Measurements from ENCODE around the gene SP100. TPM values are rescaled to one million over a fixed set of nuclear protein-coding genes. Genes with fewer than 3 reads are reported as not detected.

Gene SP100
- total and polyA plus RNA-seq, 2 of the 13 experiments (the other 11 are each of a cell fraction or from before 2014, with no cell fraction given), result 12.6 to 16.5 TPM

DNA sequence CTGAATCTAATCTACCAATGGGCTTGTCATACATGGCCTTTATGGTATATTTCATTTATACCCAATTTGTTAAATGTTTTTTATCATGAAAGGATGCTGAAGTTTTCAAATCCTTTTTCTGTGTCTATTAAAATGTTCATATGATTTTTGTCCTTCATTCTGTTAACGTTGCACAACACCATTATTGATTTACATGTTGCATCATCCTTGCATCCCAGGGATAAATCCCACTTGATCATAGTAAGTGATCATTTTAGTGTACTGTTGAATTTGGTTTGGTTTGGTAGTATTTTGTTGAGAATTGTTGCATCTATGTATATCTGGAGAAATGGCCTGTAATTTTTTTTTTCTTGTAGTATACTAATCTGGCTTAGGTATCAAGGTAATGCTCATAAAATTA lies 9.4 kb downstream of the SP100 start (continued):
- TF ChIP-seq TBL1XR1 (IDR thresholded peaks at IDR 0.05; ENCODE audit: borderline replicate concordance, low read length, partially characterized antibody) (peak; percentile 90), ZKSCAN5 (CRISPR knock-in tag; IDR thresholded peaks at IDR 0.05) (no peak), NR2F6 (IDR thresholded peaks at IDR 0.05) (no peak), NR2F6 (CRISPR knock-in tag; IDR thresholded peaks at IDR 0.05) (no peak), THAP11 (CRISPR knock-in tag; IDR thresholded peaks at IDR 0.05) (peak; percentile 53), NAIF1 (CRISPR knock-in tag; IDR thresholded peaks at IDR 0.05; ENCODE audit: borderline replicate concordance) (no peak), HMG20A (CRISPR knock-in tag; IDR thresholded peaks at IDR 0.05; ENCODE audit: borderline replicate concordance) (0 out of 2 replicates have a peak, but pooled peaks have one; percentile 49), SP4 (CRISPR knock-in tag; IDR thresholded peaks at IDR 0.05) (no peak), HNF4A (CRISPR knock-in tag; IDR thresholded peaks at IDR 0.05) (peak; percentile 14; the same call in 1 of the 2 replicates), CREB1 (IDR thresholded peaks at IDR 0.05) (no peak), CREB1 (CRISPR knock-in tag; IDR thresholded peaks at IDR 0.05) (0 out of 2 replicates have a peak, but pooled peaks have one; percentile 30), MIXL1 (CRISPR knock-in tag; IDR thresholded peaks at IDR 0.05) (peak; percentile 52; the same call in 1 of the 2 replicates), KDM1A (CRISPR knock-in tag; IDR thresholded peaks at IDR 0.05) (peak; percentile 83; the same call in 1 of the 2 replicates), ZNF550 (CRISPR knock-in tag; IDR thresholded peaks at IDR 0.05; ENCODE audit: borderline replicate concordance) (no peak), ZNF605 (CRISPR knock-in tag; IDR thresholded peaks at IDR 0.05) (no peak), ZNF558 (CRISPR knock-in tag; IDR thresholded peaks at IDR 0.05; ENCODE audit: borderline replicate concordance) (no peak), ZNF644 (CRISPR knock-in tag; IDR thresholded peaks at IDR 0.05; ENCODE audit: low read depth) (peak; percentile 71), MYC (CRISPR knock-in tag; IDR thresholded peaks at IDR 0.05; ENCODE audit: borderline replicate concordance) (no peak)
- TF ChIP-seq, protein P1, sequence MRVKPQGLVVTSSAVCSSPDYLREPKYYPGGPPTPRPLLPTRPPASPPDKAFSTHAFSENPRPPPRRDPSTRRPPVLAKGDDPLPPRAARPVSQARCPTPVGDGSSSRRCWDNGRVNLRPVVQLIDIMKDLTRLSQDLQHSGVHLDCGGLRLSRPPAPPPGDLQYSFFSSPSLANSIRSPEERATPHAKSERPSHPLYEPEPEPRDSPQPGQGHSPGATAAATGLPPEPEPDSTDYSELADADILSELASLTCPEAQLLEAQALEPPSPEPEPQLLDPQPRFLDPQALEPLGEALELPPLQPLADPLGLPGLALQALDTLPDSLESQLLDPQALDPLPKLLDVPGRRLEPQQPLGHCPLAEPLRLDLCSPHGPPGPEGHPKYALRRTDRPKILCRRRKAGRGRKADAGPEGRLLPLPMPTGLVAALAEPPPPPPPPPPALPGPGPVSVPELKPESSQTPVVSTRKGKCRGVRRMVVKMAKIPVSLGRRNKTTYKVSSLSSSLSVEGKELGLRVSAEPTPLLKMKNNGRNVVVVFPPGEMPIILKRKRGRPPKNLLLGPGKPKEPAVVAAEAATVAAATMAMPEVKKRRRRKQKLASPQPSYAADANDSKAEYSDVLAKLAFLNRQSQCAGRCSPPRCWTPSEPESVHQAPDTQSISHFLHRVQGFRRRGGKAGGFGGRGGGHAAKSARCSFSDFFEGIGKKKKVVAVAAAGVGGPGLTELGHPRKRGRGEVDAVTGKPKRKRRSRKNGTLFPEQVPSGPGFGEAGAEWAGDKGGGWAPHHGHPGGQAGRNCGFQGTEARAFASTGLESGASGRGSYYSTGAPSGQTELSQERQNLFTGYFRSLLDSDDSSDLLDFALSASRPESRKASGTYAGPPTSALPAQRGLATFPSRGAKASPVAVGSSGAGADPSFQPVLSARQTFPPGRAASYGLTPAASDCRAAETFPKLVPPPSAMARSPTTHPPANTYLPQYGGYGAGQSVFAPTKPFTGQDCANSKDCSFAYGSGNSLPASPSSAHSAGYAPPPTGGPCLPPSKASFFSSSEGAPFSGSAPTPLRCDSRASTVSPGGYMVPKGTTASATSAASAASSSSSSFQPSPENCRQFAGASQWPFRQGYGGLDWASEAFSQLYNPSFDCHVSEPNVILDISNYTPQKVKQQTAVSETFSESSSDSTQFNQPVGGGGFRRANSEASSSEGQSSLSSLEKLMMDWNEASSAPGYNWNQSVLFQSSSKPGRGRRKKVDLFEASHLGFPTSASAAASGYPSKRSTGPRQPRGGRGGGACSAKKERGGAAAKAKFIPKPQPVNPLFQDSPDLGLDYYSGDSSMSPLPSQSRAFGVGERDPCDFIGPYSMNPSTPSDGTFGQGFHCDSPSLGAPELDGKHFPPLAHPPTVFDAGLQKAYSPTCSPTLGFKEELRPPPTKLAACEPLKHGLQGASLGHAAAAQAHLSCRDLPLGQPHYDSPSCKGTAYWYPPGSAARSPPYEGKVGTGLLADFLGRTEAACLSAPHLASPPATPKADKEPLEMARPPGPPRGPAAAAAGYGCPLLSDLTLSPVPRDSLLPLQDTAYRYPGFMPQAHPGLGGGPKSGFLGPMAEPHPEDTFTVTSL (CRISPR knock-in tag; IDR thresholded peaks at IDR 0.05; ENCODE audit: borderline replicate concordance), result peak; percentile 20; the same call in 1 of the 2 replicates
- TF ChIP-seq, protein P2, sequence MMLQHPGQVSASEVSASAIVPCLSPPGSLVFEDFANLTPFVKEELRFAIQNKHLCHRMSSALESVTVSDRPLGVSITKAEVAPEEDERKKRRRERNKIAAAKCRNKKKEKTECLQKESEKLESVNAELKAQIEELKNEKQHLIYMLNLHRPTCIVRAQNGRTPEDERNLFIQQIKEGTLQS (CRISPR knock-in tag; IDR thresholded peaks at IDR 0.05), result peak; percentile 61; the same call in 1 of the 2 replicates
- TF ChIP-seq, protein P3, sequence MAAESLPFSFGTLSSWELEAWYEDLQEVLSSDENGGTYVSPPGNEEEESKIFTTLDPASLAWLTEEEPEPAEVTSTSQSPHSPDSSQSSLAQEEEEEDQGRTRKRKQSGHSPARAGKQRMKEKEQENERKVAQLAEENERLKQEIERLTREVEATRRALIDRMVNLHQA (CRISPR knock-in tag; IDR thresholded peaks at IDR 0.05), result no peak
- TF ChIP-seq, protein P4, sequence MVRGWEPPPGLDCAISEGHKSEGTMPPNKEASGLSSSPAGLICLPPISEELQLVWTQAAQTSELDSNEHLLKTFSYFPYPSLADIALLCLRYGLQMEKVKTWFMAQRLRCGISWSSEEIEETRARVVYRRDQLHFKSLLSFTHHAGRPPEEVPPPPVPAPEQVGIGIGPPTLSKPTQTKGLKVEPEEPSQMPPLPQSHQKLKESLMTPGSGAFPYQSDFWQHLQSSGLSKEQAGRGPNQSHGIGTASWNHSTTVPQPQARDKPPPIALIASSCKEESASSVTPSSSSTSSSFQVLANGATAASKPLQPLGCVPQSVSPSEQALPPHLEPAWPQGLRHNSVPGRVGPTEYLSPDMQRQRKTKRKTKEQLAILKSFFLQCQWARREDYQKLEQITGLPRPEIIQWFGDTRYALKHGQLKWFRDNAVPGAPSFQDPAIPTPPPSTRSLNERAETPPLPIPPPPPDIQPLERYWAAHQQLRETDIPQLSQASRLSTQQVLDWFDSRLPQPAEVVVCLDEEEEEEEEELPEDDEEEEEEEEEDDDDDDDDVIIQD (CRISPR knock-in tag; IDR thresholded peaks at IDR 0.05; ENCODE audit: low read depth), result 0 out of 2 replicates have a peak, but pooled peaks have one; percentile 64
- TF ChIP-seq, protein P5, sequence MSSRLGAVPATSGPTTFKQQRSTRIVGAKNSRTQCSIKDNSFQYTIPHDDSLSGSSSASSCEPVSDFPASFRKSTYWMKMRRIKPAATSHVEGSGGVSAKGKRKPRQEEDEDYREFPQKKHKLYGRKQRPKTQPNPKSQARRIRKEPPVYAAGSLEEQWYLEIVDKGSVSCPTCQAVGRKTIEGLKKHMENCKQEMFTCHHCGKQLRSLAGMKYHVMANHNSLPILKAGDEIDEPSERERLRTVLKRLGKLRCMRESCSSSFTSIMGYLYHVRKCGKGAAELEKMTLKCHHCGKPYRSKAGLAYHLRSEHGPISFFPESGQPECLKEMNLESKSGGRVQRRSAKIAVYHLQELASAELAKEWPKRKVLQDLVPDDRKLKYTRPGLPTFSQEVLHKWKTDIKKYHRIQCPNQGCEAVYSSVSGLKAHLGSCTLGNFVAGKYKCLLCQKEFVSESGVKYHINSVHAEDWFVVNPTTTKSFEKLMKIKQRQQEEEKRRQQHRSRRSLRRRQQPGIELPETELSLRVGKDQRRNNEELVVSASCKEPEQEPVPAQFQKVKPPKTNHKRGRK (CRISPR knock-in tag; IDR thresholded peaks at IDR 0.05), result no peak

Data from HepG2 (cell line).